WTC11 (cell line): ENCODE data around the gene RTL1. TPM values are rescaled to one million over a fixed set of nuclear protein-coding genes. Genes with fewer than 3 reads are reported as not detected.
A peak's percentile ranks its signal among the peaks of the same experiment; 100 is the strongest.

Experiments used
- ATAC-seq: fragments of 200-7000 bp; cut with Tn5 transposase; 2 replicates; pipeline ENCODE4 v1.10.0; 2021; ENCODE audit warnings: mild to moderate bottlenecking, moderate library complexity
- CTCF ChIA-PET: fragments of 300-600 bp; sonication (Branson Sonifier 250); formaldehyde crosslinking; loops from one replicate; lab custom pipeline; 2021; ENCODE audit warnings: antibody characterized with exemption; lab: Charles Lee
- POLR2A ChIA-PET: fragments of 350-600 bp; sonication (Branson Sonifier 250); formaldehyde crosslinking; loops from one replicate; lab custom pipeline; 2021; ENCODE audit warnings: antibody characterized with exemption; lab: Charles Lee
- DNase-seq: peaks from one replicate; pipeline ENCODE4 v3.0.0; 2021; ENCODE audit warnings: low spot score
- H3K27ac Mint-ChIP-seq: 2 replicates; pipeline ENCODE4 v1.8.0; 2021; ENCODE audit warnings: mixed read lengths
- H3K27me3 Mint-ChIP-seq: 2 replicates; pipeline ENCODE4 v1.8.0; 2021; ENCODE audit warnings: low read depth, mild to moderate bottlenecking, moderate library complexity, mixed read lengths
- H3K36me3 Mint-ChIP-seq: 2 replicates; pipeline ENCODE4 v1.8.0; 2021; ENCODE audit warnings: mixed read lengths
- H3K4me1 Mint-ChIP-seq: 2 replicates; pipeline ENCODE4 v1.8.0; 2022; ENCODE audit warnings: mixed read lengths
- H3K4me3 Mint-ChIP-seq: 2 replicates; pipeline ENCODE4 v1.8.0; 2021; ENCODE audit warnings: mild to moderate bottlenecking, moderate library complexity, mixed read lengths
- H3K9me3 Mint-ChIP-seq: 2 replicates; pipeline ENCODE4 v1.8.0; 2021; ENCODE audit warnings: mixed read lengths
- CREM ChIP-seq: sonication (generic); formaldehyde crosslinking; IDR thresholded peaks from 2 replicates; pipeline ENCODE4 v1.8.1; 2022; ENCODE audit warnings: mild to moderate bottlenecking, missing genetic modification reagents, moderate library complexity
- ETV6 ChIP-seq: sonication (generic); formaldehyde crosslinking; IDR thresholded peaks from 2 replicates; pipeline ENCODE4 v1.8.1; 2022; ENCODE audit warnings: mild to moderate bottlenecking, missing genetic modification reagents
- FOXK1 ChIP-seq: sonication (generic); formaldehyde crosslinking; IDR thresholded peaks from 2 replicates; pipeline ENCODE4 v1.8.0; 2022; ENCODE audit warnings: mild to moderate bottlenecking, moderate library complexity, missing genetic modification reagents
- GABPB1 ChIP-seq: sonication (generic); formaldehyde crosslinking; IDR thresholded peaks from 2 replicates; pipeline ENCODE4 v1.8.1; 2023; ENCODE audit warnings: mild to moderate bottlenecking, missing genetic modification reagents
- IRF1 ChIP-seq: sonication (generic); formaldehyde crosslinking; IDR thresholded peaks from 2 replicates; pipeline ENCODE4 v1.8.0; 2023; ENCODE audit warnings: missing genetic modification reagents
- KAT7 ChIP-seq: sonication (generic); formaldehyde crosslinking; IDR thresholded peaks from 2 replicates; pipeline ENCODE4 v1.8.1; 2023; ENCODE audit warnings: missing genetic modification reagents, mild to moderate bottlenecking, borderline replicate concordance
- OVOL2 ChIP-seq: fragments of 250-450 bp; sonication (Bioruptor Pico); IDR thresholded peaks from 2 replicates; pipeline ENCODE4 v1.9.0; 2021; ENCODE audit warnings: mild to moderate bottlenecking, borderline replicate concordance
- PRDM15 ChIP-seq: sonication (generic); formaldehyde crosslinking; IDR thresholded peaks from 2 replicates; pipeline ENCODE4 v1.8.0; 2022; ENCODE audit warnings: missing genetic modification reagents
- SMAD4 ChIP-seq: sonication (generic); formaldehyde crosslinking; IDR thresholded peaks from 2 replicates; pipeline ENCODE4 v1.8.0; 2022; ENCODE audit warnings: mild to moderate bottlenecking, missing genetic modification reagents
- SOX15 ChIP-seq: fragments of 250-450 bp; sonication (Bioruptor Pico); IDR thresholded peaks from 2 replicates; pipeline ENCODE4 v1.9.0; 2021; ENCODE audit warnings: mild to moderate bottlenecking
- STAT6 ChIP-seq: sonication (generic); formaldehyde crosslinking; conservative IDR thresholded peaks from 2 replicates; pipeline ENCODE4 v1.8.1; 2023; ENCODE audit warnings: mild to moderate bottlenecking, low read depth, missing genetic modification reagents, moderate library complexity
- ZNF121 ChIP-seq: sonication (generic); formaldehyde crosslinking; IDR thresholded peaks from 2 replicates; pipeline ENCODE4 v1.8.0; 2023; ENCODE audit warnings: missing genetic modification reagents
- ZNF423 ChIP-seq: fragments of 250-450 bp; sonication (Bioruptor Pico); IDR thresholded peaks from 2 replicates; pipeline ENCODE4 v2.1.2; 2022; ENCODE audit warnings: mild to moderate bottlenecking, moderate library complexity
- ZNF532 ChIP-seq: fragments of 250-450 bp; sonication (Bioruptor Pico); IDR thresholded peaks from 2 replicates; pipeline ENCODE4 v1.9.0; 2021; ENCODE audit warnings: mild to moderate bottlenecking, borderline replicate concordance
- ZNF671 ChIP-seq: fragments of 250-450 bp; sonication (Bioruptor Pico); IDR thresholded peaks from 2 replicates; pipeline ENCODE4 v1.8.0; 2021; ENCODE audit warnings: mild to moderate bottlenecking
- ZSCAN18 ChIP-seq: fragments of 250-450 bp; sonication (Bioruptor Pico); IDR thresholded peaks from 2 replicates; pipeline ENCODE4 v2.1.2; 2022; ENCODE audit warnings: mild to moderate bottlenecking, moderate library complexity
- total RNA-seq: library from RNA; stranded (reverse); gene quantifications from 3 replicates; pipeline ENCODE4 v1.2.3, GENCODE V29; 2021

The RTL1 gene
- total RNA-seq, 1 experiment from 2014 or later = 0.07 TPM

- Mint-ChIP-seq H3K27ac (peak overlapping the region; percentile 31; the same call in 1 of the 2 replicates), H3K9me3 (peaks cover 25% of the 10 kb centered on the region), H3K36me3 (peaks cover 36% of the 10 kb centered on the region), H3K4me3 (no peak overlapping the region), H3K27me3 (no peaks in the 10 kb centered on the region; the same call in 1 of the 2 replicates), H3K4me1 (no peaks in the 10 kb centered on the region)
- TF ChIP-seq SMAD4 (no peak), KAT7 (CRISPR knock-in tag) (no peak), SOX15 (CRISPR knock-in tag) (no peak), ZNF423 (CRISPR knock-in tag) (no peak), ZNF671 (CRISPR knock-in tag) (no peak), ZNF532 (CRISPR knock-in tag) (no peak), STAT6 (CRISPR knock-in tag) (no peak), OVOL2 (CRISPR knock-in tag) (no peak), ETV6 (CRISPR knock-in tag) (no peak), PRDM15 (CRISPR knock-in tag) (no peak), GABPB1 (CRISPR knock-in tag) (no peak), IRF1 (CRISPR knock-in tag) (no peak), FOXK1 (CRISPR knock-in tag) (no peak), ZSCAN18 (no peak), ZNF121 (no peak), CREM (CRISPR knock-in tag) (no peak)
- no peak for ATAC-seq
- ChIA-PET POLR2A (no interaction called here), CTCF (no interaction called here)
- no peak for DNase-seq
Measured at GRCh38 chr14:100873096-100873482, 30.4 kb downstream of the RTL1 start.
